ENCODE data around the gene EPAS1.

EPAS1 gene

GRCh38 chr2:46296840-46297545 lies at the start of gene EPAS1:
EPAS1 (plus strand) TSS chr2:46297407; CDS start chr2:46297912, 505 bp downstream.
- DNase-seq (ENCODE audit: low read depth), result peak; percentile 76

DNA sequence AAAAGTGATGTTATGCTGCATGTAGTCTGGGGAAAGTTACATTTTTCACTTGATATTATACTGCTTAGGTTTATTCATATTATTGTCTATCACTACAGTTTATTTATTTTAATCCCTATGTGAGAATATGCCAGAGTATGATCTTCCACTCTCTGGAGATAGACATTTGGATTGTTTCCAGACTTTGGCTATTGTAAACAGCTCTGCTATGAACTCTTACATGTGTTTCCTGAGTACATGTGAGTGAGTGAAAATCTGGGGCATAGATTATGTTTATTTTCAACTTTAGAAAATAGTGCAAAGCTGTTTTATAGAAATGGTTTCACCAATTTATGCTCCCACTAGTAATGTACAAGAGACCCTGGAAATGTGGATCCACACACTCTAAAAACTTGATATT lies 49.0 kb upstream of the EPAS1 start:
- no peak for DNase-seq (ENCODE audit: low read depth)

GRCh38 chr2:46249654-46250053 lies 47.6 kb upstream of the EPAS1 start:
- DNase-seq (ENCODE audit: low read depth), result no peak

- no peak for DNase-seq (ENCODE audit: low read depth)
Measured at GRCh38 chr2:46252891-46253659, 44.1 kb upstream of the EPAS1 start.

DNA sequence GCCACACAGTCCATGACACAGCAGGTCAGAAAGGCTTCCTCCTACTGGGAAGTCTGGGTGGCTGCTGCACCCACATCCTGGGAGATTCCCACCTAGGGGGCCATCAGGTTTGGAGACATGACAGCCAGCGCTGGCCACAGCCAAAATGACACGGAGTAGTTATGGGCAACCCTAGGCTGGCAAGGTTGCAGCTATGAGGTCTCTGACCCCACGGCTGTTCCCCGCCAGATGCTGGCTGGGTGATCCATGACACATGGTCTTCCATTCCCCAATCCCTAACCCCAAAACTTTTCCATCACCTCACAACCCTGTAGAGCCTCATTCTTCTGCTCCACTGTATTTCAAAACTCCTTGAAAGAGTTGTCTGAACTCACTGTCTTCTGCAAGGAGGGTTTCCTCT lies 42.7 kb upstream of the EPAS1 start:
- no peak for DNase-seq (ENCODE audit: low read depth)

- no peak for DNase-seq (ENCODE audit: low read depth)
Measured at GRCh38 chr2:46256563-46257142, 40.6 kb upstream of the EPAS1 start.

DNA sequence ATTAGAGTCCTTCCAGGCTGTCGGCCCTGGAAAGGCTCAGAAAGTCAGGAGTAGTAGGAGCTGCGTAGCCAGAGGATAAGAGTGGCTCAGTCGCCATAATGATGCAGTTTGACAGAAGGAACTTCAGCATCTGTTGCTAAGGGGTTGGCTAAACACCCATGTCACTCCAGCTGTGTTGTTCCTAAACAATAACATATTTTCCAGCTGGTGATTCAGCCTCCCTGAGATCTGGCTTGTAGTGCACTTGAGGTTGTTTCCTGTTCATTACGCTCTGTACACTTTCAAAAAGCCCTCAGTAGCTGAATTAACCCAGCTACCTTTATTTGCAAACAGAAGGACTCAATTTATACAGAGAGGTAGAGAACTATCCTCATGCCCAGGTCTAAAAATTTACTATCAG lies 39.7 kb upstream of the EPAS1 start:
- DNase-seq (ENCODE audit: low read depth), result no peak

GRCh38 chr2:46257980-46258379 lies 39.2 kb upstream of the EPAS1 start:
- DNase-seq (ENCODE audit: low read depth), result no peak

DNA sequence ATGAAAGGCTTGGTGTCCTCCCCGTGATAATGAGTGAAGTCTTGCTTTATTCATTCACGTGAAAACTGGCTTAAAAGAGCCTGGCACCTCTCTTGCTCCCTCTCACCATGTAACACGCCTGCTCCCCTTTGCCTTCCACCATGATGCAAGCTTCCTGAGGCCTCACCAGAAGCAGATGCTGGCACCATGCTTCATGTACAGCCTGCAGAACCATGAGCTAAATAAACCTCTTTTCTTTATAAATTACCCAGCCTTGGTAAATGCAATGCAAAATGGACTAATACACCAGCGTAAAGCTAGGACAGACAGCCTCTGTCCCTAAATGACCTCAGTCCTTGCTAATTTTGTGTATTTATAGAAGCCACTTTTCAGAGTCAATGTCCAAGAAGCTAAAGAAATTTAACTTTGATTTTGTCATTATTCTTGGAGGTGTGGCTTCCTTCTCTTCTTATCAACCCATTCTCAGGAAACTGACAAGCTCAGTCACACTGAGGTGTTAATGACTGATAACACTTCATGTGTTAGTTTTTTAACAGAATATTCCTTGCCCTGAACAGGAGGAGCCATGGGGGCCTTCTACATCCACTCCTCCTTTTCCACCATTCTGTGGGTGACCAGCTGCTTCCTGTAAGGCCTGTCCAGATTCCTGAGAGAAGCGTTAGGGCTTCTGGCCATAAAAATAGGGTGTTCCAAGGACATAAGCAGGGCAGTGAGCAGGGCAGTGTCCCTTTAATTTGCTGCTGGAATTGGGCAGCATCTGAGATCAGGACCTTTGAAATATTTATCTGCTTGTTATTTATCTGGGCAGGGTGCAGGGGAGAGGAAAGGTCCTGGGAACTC lies 38.0 kb upstream of the EPAS1 start:
- no peak for DNase-seq (ENCODE audit: low read depth)

GRCh38 chr2:46259777-46260168 lies 37.4 kb upstream of the EPAS1 start:
- no peak for DNase-seq (ENCODE audit: low read depth)

DNA sequence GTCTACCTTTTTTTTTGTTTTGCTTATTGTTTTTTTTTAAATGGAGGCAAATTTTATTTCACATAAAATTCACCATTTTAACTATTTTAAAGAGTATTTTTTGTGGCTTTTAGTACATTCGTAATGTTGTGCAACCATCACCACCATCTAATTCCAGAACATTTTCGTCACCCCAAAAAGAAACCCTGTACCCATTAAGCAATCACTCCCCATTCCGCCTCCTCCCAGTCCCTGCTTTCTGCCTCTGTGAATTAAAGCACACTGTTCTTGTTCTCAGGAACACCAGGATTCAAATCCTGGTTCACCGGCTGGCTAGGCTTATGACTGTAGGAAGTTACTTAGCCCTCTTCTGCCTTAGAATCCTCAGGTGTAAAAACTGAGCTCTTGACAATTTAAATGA lies 36.9 kb upstream of the EPAS1 start:
- no peak for DNase-seq (ENCODE audit: low read depth)

- DNase-seq (ENCODE audit: low read depth), result no peak
Measured at GRCh38 chr2:46262248-46262938, 34.8 kb upstream of the EPAS1 start.

DNA sequence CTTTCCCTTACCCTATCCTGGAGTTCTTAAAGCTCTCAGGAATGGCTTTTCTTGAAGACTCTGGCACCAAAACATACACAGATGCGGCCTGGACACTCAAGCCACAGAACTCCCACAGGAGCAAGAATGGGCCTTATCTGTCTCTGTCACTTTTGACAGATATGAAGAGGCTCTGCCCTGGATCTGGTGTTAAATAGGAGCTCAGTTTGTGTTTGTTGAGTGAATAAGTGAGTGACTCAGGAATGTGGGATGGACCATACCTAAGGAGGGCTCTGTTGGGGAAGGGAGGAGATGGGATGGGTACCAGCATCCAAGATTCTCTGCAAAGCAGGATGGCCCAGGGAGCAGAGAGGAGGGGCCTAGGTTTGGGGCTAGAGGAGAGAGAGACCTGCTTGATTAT lies 33.9 kb upstream of the EPAS1 start:
- no peak for DNase-seq (ENCODE audit: low read depth)

GRCh38 chr2:46264447-46264846 lies 32.8 kb upstream of the EPAS1 start:
- DNase-seq (ENCODE audit: low read depth), result no peak

DNA sequence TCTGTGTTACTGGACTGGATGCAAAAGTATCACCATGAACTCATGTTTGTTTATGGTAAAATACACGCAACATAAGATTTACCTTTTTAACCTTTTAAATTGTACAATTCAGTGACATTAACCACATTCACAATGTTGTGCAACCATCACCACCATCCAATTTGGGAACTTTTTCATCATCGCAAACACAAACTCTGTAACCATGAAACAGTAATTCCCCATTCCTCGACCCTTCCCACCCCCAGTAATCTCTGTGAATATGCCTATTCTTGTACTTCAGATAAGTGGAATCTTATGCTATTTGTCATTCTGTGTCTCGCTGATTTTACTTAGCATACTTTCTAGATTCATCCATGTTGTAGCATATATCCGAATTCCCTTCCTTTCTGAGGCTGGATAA lies 31.1 kb upstream of the EPAS1 start:
- no peak for DNase-seq (ENCODE audit: low read depth)

DNA sequence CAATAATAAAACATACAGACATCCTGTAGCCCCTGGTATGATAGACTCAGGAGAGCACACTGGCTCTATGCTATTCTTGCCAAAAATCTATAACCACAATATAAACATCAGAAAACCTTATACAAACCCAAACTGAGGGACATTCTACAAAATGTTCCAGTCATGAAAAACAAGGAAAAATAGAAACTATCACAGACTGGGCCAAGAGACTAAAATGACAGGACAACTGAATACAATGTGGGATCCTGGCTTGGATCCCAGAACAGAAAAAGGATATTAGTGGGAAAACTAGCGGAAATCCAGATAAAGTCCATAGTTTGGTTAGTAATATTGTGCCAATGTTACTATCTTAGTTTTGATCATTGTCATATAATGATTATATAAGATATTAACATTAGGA lies 29.6 kb upstream of the EPAS1 start:
- DNase-seq (ENCODE audit: low read depth), result no peak

- DNase-seq (ENCODE audit: low read depth), result no peak
Measured at GRCh38 chr2:46268196-46268595, 29.0 kb upstream of the EPAS1 start.

DNA sequence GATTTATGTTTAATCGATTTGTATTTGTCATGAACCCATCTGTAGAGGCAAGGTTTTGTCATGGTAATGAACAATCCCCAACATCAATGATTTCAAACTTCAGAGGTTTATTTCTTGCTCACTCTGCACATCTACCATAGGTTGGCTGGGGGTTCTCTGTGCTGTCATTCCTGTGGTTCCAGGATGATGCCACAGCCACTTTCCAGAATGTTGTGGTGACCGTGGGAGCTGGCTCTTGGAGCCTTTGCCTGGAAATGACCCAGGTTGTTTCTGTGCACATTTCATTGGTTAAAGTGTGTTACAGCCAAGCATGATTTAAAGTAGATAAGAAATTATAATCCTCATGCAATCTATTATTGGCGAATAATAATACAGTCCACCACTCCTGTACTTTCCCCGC lies 28.2 kb upstream of the EPAS1 start:
- no peak for DNase-seq (ENCODE audit: low read depth)

GRCh38 chr2:46269544-46270273 lies 27.5 kb upstream of the EPAS1 start:
- DNase-seq (ENCODE audit: low read depth), result no peak

- no peak for DNase-seq (ENCODE audit: low read depth)
Measured at GRCh38 chr2:46270384-46270783, 26.8 kb upstream of the EPAS1 start.

DNA sequence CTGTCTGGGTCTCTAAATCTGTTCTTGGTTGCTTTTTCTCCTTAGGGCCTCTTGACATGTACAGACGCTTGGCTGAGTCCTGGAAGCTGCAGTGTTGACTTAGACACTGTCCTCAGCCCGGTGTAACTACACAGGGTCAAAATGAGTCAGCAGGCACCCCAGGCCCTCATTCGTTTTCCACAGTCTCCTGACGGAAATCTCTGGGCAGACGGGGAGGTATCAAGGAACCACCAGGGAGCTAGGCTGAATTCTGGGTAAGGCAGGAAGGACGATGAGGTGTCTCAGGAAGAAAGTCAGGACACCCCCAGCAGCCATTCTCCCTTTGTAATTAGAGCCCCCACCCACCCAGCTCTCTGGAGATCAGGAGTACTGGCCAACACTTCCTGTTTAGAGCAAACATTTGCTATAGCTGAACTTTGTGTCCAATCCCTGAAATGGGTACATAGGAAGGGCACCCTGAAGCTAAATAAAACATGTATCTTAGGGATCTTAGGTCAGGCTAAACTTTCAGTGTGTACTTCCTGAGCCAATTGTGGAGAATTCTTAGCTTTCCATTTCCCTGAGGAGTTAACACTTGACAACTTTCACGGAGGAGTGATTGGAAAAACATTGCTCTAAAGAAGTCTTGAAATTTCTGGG lies 23.9 kb upstream of the EPAS1 start:
- DNase-seq (ENCODE audit: low read depth), result no peak

Measured in activated T-helper 9 cell treated with anti-CD3 and anti-CD28 coated beads, Interleukin-2, amount 50 U/mL, for 16 hours (primary cell).